Measurements from ENCODE around the gene RSKR.

The RSKR gene

GRCh38 chr17:28584434-28584833 is 29.6 kb downstream of the RSKR start:
- 100% methylated on average over 3 of the region's 3 CpGs for WGBS

GRCh38 chr17:28582513-28582912 is 31.5 kb downstream of the RSKR start:
- Histone ChIP-seq H2BK15ac (ENCODE audit: low read depth, poor library complexity, severe bottlenecking) (no peak overlapping the region), H2AFZ (ENCODE audit: low read depth, low read length) (no peak overlapping the region), H2BK120ac (ENCODE audit: low read depth, low read length) (no peak overlapping the region), H3K9ac (ENCODE audit: low read length) (no peak overlapping the region), H3K27ac (ENCODE audit: low read length, poor library complexity, severe bottlenecking) (no peak overlapping the region), H3K18ac (ENCODE audit: low read depth in 1 of 2, low read length in 2 of 2) (no peak overlapping the region), H4K91ac (ENCODE audit: low read length) (no peak overlapping the region), H2BK12ac (ENCODE audit: low read length in 2 of 2) (no peak overlapping the region), H3K4ac (ENCODE audit: low read depth in 1 of 2, low read length in 2 of 2) (no peak overlapping the region), H3K79me1 (replicated peaks; ENCODE audit: low read length, poor library complexity, severe bottlenecking) (no peaks in the 10 kb centered on the region), H3K4me3 (ENCODE audit: insufficient read depth in 1 of 2, low read depth in 1 of 2, low read length in 2 of 2) (no peak overlapping the region), H4K8ac (ENCODE audit: low read length) (no peak overlapping the region), H3K36me3 (ENCODE audit: control insufficient read depth in 1 of 2, insufficient read depth in 2 of 2, low read depth in 1 of 2, low read length in 2 of 2) (peaks cover 35 to 76% of the 10 kb centered on the region in 2 experiments), H3K4me1 (ENCODE audit: control insufficient read depth, insufficient read depth, low read depth, low read length) (no peaks in the 10 kb centered on the region), H2BK5ac (ENCODE audit: low read depth, low read length, poor library complexity, severe bottlenecking) (no peak overlapping the region), H3K27me3 (ENCODE audit: control insufficient read depth in 1 of 2, insufficient read depth in 1 of 2, low read length in 2 of 2) (no peaks in the 10 kb centered on the region), H2AK5ac (ENCODE audit: low read length, severe bottlenecking) (no peak overlapping the region), H3K14ac (ENCODE audit: low read length in 2 of 2) (no peak overlapping the region), H3K9me3 (ENCODE audit: control insufficient read depth, low read length) (no peaks in the 10 kb centered on the region), H3K4me2 (ENCODE audit: low read length, poor library complexity, severe bottlenecking) (no peak overlapping the region), H3K23ac (ENCODE audit: low read length in 2 of 2) (no peak overlapping the region)
- 98% methylated on average over 2 of the region's 2 CpGs for WGBS
- no peak for DNase-seq

More at GRCh38 chr17:28584434-28584833, 29.6 kb downstream of the RSKR start:
- Histone ChIP-seq H3K14ac (ENCODE audit: low read length in 2 of 2) (no peak overlapping the region), H3K27me3 (ENCODE audit: control insufficient read depth in 1 of 2, insufficient read depth in 1 of 2, low read length in 2 of 2) (no peaks in the 10 kb centered on the region), H3K36me3 (ENCODE audit: control insufficient read depth in 1 of 2, insufficient read depth in 2 of 2, low read depth in 1 of 2, low read length in 2 of 2) (peaks cover 29 to 65% of the 10 kb centered on the region in 2 experiments), H2AFZ (ENCODE audit: low read depth, low read length) (no peak overlapping the region), H3K9ac (ENCODE audit: low read length) (no peak overlapping the region), H3K4me3 (ENCODE audit: insufficient read depth in 1 of 2, low read depth in 1 of 2, low read length in 2 of 2) (no peak overlapping the region), H2BK12ac (ENCODE audit: low read length in 2 of 2) (no peak overlapping the region), H4K8ac (ENCODE audit: low read length) (no peak overlapping the region), H3K4ac (ENCODE audit: low read depth in 1 of 2, low read length in 2 of 2) (no peak overlapping the region), H3K4me2 (ENCODE audit: low read length, poor library complexity, severe bottlenecking) (no peak overlapping the region), H4K91ac (ENCODE audit: low read length) (no peak overlapping the region), H2BK5ac (ENCODE audit: low read depth, low read length, poor library complexity, severe bottlenecking) (no peak overlapping the region), H2BK120ac (ENCODE audit: low read depth, low read length) (no peak overlapping the region), H3K9me3 (ENCODE audit: control insufficient read depth, low read length) (no peaks in the 10 kb centered on the region), H3K23ac (ENCODE audit: low read length in 2 of 2) (no peak overlapping the region), H3K4me1 (ENCODE audit: control insufficient read depth, insufficient read depth, low read depth, low read length) (peaks cover 1% of the 10 kb centered on the region), H2BK15ac (ENCODE audit: low read depth, poor library complexity, severe bottlenecking) (no peak overlapping the region), H3K27ac (ENCODE audit: low read length, poor library complexity, severe bottlenecking) (no peak overlapping the region), H3K79me1 (replicated peaks; ENCODE audit: low read length, poor library complexity, severe bottlenecking) (peaks cover 6% of the 10 kb centered on the region), H3K18ac (ENCODE audit: low read depth in 1 of 2, low read length in 2 of 2) (no peak overlapping the region), H2AK5ac (ENCODE audit: low read length, severe bottlenecking) (no peak overlapping the region)
- no peak for DNase-seq

GRCh38 chr17:28580959-28581358 is 33.0 kb downstream of the RSKR start:
- Histone ChIP-seq H3K4me2 (ENCODE audit: low read length, poor library complexity, severe bottlenecking) (no peak overlapping the region), H2BK5ac (ENCODE audit: low read depth, low read length, poor library complexity, severe bottlenecking) (no peak overlapping the region), H4K91ac (ENCODE audit: low read length) (no peak overlapping the region), H3K27ac (ENCODE audit: low read length, poor library complexity, severe bottlenecking) (no peak overlapping the region), H3K27me3 (ENCODE audit: control insufficient read depth in 1 of 2, insufficient read depth in 1 of 2, low read length in 2 of 2) (no peaks in the 10 kb centered on the region), H3K18ac (ENCODE audit: low read depth in 1 of 2, low read length in 2 of 2) (no peak overlapping the region), H3K9me3 (ENCODE audit: control insufficient read depth, low read length) (no peaks in the 10 kb centered on the region), H3K4me1 (ENCODE audit: control insufficient read depth, insufficient read depth, low read depth, low read length) (peaks cover 4% of the 10 kb centered on the region), H3K36me3 (ENCODE audit: control insufficient read depth in 1 of 2, insufficient read depth in 2 of 2, low read depth in 1 of 2, low read length in 2 of 2) (peaks cover 35 to 73% of the 10 kb centered on the region in 2 experiments), H2BK120ac (ENCODE audit: low read depth, low read length) (no peak overlapping the region), H3K14ac (ENCODE audit: low read length in 2 of 2) (no peak overlapping the region), H3K4me3 (ENCODE audit: insufficient read depth in 1 of 2, low read depth in 1 of 2, low read length in 2 of 2) (no peak overlapping the region), H3K23ac (ENCODE audit: low read length in 2 of 2) (no peak overlapping the region), H2AFZ (ENCODE audit: low read depth, low read length) (no peak overlapping the region), H2AK5ac (ENCODE audit: low read length, severe bottlenecking) (no peak overlapping the region), H3K9ac (ENCODE audit: low read length) (no peak overlapping the region), H2BK15ac (ENCODE audit: low read depth, poor library complexity, severe bottlenecking) (no peak overlapping the region), H3K4ac (ENCODE audit: low read depth in 1 of 2, low read length in 2 of 2) (no peak overlapping the region), H3K79me1 (replicated peaks; ENCODE audit: low read length, poor library complexity, severe bottlenecking) (no peaks in the 10 kb centered on the region), H2BK12ac (ENCODE audit: low read length in 2 of 2) (no peak overlapping the region), H4K8ac (ENCODE audit: low read length) (no peak overlapping the region)
- no CpG with 5 or more reads among the region's 3 CpGs for WGBS
- DNase-seq, result no peak

GRCh38 chr17:28579526-28579925 is 34.5 kb downstream of the RSKR start:
- H3K27ac ChIP-seq (ENCODE audit: low read length, poor library complexity, severe bottlenecking), result no peak overlapping the region
- no peaks in the 10 kb centered on the region for H3K27me3 ChIP-seq (ENCODE audit: control insufficient read depth in 1 of 2, insufficient read depth in 1 of 2, low read length in 2 of 2)
- H3K9ac ChIP-seq (ENCODE audit: low read length), result no peak overlapping the region
- no peak overlapping the region for H3K23ac ChIP-seq (ENCODE audit: low read length in 2 of 2)
- peaks cover 25 to 60% of the 10 kb centered on the region in 2 experiments for H3K36me3 ChIP-seq (ENCODE audit: control insufficient read depth in 1 of 2, insufficient read depth in 2 of 2, low read depth in 1 of 2, low read length in 2 of 2)
- no peak overlapping the region for H2AK5ac ChIP-seq (ENCODE audit: low read length, severe bottlenecking)
- H2BK12ac ChIP-seq (ENCODE audit: low read length in 2 of 2), result no peak overlapping the region
- peaks cover 4% of the 10 kb centered on the region for H3K4me1 ChIP-seq (ENCODE audit: control insufficient read depth, insufficient read depth, low read depth, low read length)
- H3K9me3 ChIP-seq (ENCODE audit: control insufficient read depth, low read length), result no peaks in the 10 kb centered on the region
- no peak overlapping the region for H3K4me3 ChIP-seq (ENCODE audit: insufficient read depth in 1 of 2, low read depth in 1 of 2, low read length in 2 of 2)
- no peak overlapping the region for H4K8ac ChIP-seq (ENCODE audit: low read length)
- H2BK15ac ChIP-seq (ENCODE audit: low read depth, poor library complexity, severe bottlenecking), result no peak overlapping the region
- no peak overlapping the region for H2BK120ac ChIP-seq (ENCODE audit: low read depth, low read length)
- DNase-seq, result no peak
- no peaks in the 10 kb centered on the region for H3K79me1 ChIP-seq (replicated peaks; ENCODE audit: low read length, poor library complexity, severe bottlenecking)
- no peak overlapping the region for H3K18ac ChIP-seq (ENCODE audit: low read depth in 1 of 2, low read length in 2 of 2)
- no peak overlapping the region for H3K4me2 ChIP-seq (ENCODE audit: low read length, poor library complexity, severe bottlenecking)
- no peak overlapping the region for H2AFZ ChIP-seq (ENCODE audit: low read depth, low read length)
- H3K4ac ChIP-seq (ENCODE audit: low read depth in 1 of 2, low read length in 2 of 2), result no peak overlapping the region
- H2BK5ac ChIP-seq (ENCODE audit: low read depth, low read length, poor library complexity, severe bottlenecking), result no peak overlapping the region
- H4K91ac ChIP-seq (ENCODE audit: low read length), result no peak overlapping the region
- H3K14ac ChIP-seq (ENCODE audit: low read length in 2 of 2), result no peak overlapping the region
- WGBS, result 95% methylated on average over 4 of the region's 4 CpGs
